ENCODE measurements around the gene ZFYVE26.
"Not testable (repeated sequence)": the region's sequence is repeated elsewhere in the genome, so short reads cannot be mapped to it uniquely, and the experiment has no call there.

Gene ZFYVE26

GRCh38 chr14:67721875-67722274, 94.5 kb downstream of the ZFYVE26 start:
- no peak overlapping the region for H3K4me3 ChIP-seq (ENCODE audit: low read depth, low read length)
- TF ChIP-seq CTCF (IDR thresholded peaks at IDR 0.05; ENCODE audit: low read depth, low read length, missing control alignments): no peak
- DNase-seq (ENCODE audit: low read depth): no peak
- in situ Hi-C loops (cut with HindIII; ENCODE audit: low sequenced_read_pairs): no loop called here

DNA sequence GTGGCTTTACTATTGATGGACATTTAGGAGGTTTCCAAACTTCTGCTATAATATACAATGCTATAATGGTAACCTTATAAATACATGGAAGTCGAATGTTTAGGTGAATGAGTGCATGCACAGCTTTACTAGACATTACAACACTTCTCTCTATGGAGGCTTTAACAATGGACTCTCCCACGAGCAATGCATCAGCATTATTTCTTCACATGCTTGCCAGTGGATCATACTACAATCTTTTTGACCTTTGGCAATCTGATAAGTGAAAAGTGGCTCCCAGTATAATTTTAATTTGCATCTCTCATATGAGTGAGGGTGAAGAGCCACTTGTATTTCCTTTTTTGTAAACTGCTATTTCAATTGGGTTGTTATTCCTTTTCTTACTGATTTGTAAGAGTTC, 96.5 kb downstream of the ZFYVE26 start:
- no peak for TF ChIP-seq CTCF (IDR thresholded peaks at IDR 0.05; ENCODE audit: low read depth, low read length, missing control alignments)
- in situ Hi-C loops (cut with HindIII; ENCODE audit: low sequenced_read_pairs): no loop called here
- no peak overlapping the region for H3K4me3 ChIP-seq (ENCODE audit: low read depth, low read length)
- DNase-seq (ENCODE audit: low read depth): no peak

DNA sequence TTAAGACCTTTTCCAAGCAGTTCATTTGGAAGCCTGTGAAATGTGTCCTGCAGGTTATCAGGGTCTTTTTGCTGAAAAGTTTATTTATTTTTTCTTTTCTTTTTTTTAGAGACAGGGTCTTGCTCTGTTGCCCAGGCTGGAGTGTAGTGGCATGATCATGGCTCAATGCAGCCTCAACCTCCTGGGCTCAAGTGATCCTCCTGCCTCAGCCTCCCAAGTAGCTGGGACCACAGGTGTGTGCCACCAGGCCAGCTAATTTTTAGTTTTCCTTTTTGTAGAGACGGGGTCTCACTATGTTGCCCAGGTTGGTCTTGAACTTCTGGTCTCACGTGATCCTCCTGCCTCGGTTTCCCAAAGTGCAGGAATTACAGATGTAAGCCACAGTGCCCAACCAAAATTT, 97.0 kb downstream of the ZFYVE26 start:
- DNase-seq (ENCODE audit: low read depth); in situ Hi-C loops (cut with HindIII; ENCODE audit: low sequenced_read_pairs); H3K4me3 ChIP-seq (ENCODE audit: low read depth, low read length): not testable (repeated sequence)

- H3K4me3 ChIP-seq (ENCODE audit: low read depth, low read length): no peak overlapping the region
- DNase-seq (ENCODE audit: low read depth): no peak
- in situ Hi-C loops (cut with HindIII; ENCODE audit: low sequenced_read_pairs): no loop called here
- no peak for TF ChIP-seq CTCF (IDR thresholded peaks at IDR 0.05; ENCODE audit: low read depth, low read length, missing control alignments)
These were observed 98.1 kb downstream of the ZFYVE26 start for GRCh38 chr14:67718265-67718664.

- in situ Hi-C loops (cut with HindIII; ENCODE audit: low sequenced_read_pairs): no loop called here
- no peak overlapping the region for H3K4me3 ChIP-seq (ENCODE audit: low read depth, low read length)
- DNase-seq (ENCODE audit: low read depth): no peak
- TF ChIP-seq CTCF (IDR thresholded peaks at IDR 0.05; ENCODE audit: low read depth, low read length, missing control alignments): no peak
These were observed 99.3 kb downstream of the ZFYVE26 start for GRCh38 chr14:67717048-67717447.

DNA sequence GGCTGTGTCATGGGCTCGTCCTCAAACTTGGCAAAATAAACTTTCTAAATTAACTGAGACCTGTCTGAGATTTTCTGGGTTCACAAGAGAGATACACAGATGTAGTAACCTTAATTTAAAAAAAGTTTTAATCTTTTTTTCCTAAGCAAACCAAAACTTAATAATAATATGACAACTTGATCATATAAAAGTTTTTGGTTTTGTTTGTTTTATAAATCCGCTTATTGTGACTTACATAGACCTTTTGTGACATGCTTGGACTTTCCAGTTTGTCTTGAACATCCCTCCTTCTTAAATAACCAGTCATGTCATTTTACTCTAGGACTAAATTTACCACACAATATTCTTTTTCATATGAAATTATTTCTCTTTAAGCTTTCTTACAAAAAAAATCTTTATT, 106.2 kb downstream of the ZFYVE26 start:
- TF ChIP-seq CTCF (IDR thresholded peaks at IDR 0.05; ENCODE audit: low read depth, low read length, missing control alignments): no peak
- in situ Hi-C loops (cut with HindIII; ENCODE audit: low sequenced_read_pairs): no loop called here
- no peak for DNase-seq (ENCODE audit: low read depth)
- H3K4me3 ChIP-seq (ENCODE audit: low read depth, low read length): no peak overlapping the region

GRCh38 chr14:67709796-67710195, 106.6 kb downstream of the ZFYVE26 start:
- in situ Hi-C loops (cut with HindIII; ENCODE audit: low sequenced_read_pairs); H3K4me3 ChIP-seq (ENCODE audit: low read depth, low read length): not testable (repeated sequence)

GRCh38 chr14:67709346-67709745, 107.0 kb downstream of the ZFYVE26 start:
- in situ Hi-C loops (cut with HindIII; ENCODE audit: low sequenced_read_pairs); DNase-seq (ENCODE audit: low read depth); H3K4me3 ChIP-seq (ENCODE audit: low read depth, low read length): not testable (repeated sequence)

More at GRCh38 chr14:67709796-67710195, 106.6 kb downstream of the ZFYVE26 start:
- not testable (repeated sequence) for DNase-seq (ENCODE audit: low read depth)
